ENCODE results near the gene PEX3. TPM values are rescaled to one million over a fixed set of nuclear protein-coding genes. Genes with fewer than 3 reads are reported as not detected.
A peak's percentile ranks its signal among the peaks of the same experiment; 100 is the strongest.

PEX3 gene
- polyA plus RNA-seq, 3 donors: 3.2 to 6.9 (median 5.2) TPM

DNA sequence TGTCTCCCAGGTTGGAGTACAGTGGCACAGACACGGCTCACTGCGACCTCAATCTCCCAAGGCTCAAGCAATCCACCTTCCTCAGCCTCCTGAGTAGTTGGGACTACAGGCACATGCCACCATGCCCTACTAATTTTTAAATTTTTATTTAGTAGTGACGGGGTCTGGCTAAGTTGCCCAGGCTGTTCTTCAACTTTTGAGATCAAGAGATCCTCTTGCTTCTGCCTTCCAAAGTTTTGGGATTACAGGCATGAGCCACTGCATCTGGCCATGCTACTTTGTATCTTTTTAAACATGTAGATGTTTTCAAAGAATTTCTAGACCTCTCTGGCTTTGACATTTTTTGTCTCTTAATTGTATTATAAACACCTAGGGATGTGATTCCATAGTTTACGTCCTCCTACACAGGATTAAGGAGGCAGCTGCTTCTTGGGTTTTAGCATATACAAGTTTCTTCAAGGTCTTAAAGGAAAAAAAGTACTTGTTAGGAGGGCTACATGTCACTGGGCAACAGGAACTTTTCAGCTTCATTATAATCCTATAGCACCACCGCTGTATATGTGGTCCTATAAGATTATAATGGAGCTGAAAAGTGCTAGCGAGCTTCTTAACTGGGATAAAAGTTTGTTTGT, 1.4 kb upstream of the PEX3 start:
- Mint-ChIP-seq H3K36me3 (peaks cover 0 to 2% of the 10 kb centered on the region in 2 donors), H3K4me3 (peak overlapping the region; percentile 97), H3K27me3 (ENCODE audit: low read depth in 3 of 3) (peaks cover 0 to 2% (median 0%) of the 10 kb centered on the region in 3 donors), H3K9me3 (no peaks in the 10 kb centered on the region), H3K4me1 (peaks cover 23% of the 10 kb centered on the region), H3K27ac (no peak overlapping the region)
- Histone ChIP-seq H4K20me1 (ENCODE audit: insufficient read depth, low read length) (no peaks in the 10 kb centered on the region), H3K4me2 (replicated peaks; ENCODE audit: extremely low read depth, low read length, poor library complexity, severe bottlenecking) (peak overlapping the region; percentile 94), H2AFZ (ENCODE audit: insufficient read depth, low read depth, low read length, poor library complexity, severe bottlenecking) (peak overlapping the region; percentile 91), H3K27ac (ENCODE audit: low read depth in 1 of 2, low read length in 2 of 2) (peak overlapping the region in 1 of 2 donors; percentile 85), H3K9ac (ENCODE audit: insufficient read depth, low read length, poor library complexity, severe bottlenecking) (peak overlapping the region; percentile 78), H3K36me3 (replicated peaks in 1 of 2; ENCODE audit: control insufficient read depth in 1 of 2, insufficient read depth in 2 of 2, low read length in 2 of 2) (no peaks in the 10 kb centered on the region), H3K9me3 (replicated peaks in 1 of 2; ENCODE audit: control insufficient read depth in 1 of 2, insufficient read depth in 1 of 2, low read length in 2 of 2) (no peaks in the 10 kb centered on the region), H3K4me3 (replicated peaks in 1 of 3; ENCODE audit: low read depth in 2 of 3, low read length in 3 of 3) (peak overlapping the region in 2 of 3 experiments; percentile 89 to 90), H3K79me2 (ENCODE audit: insufficient read depth, low read length) (peaks cover 11% of the 10 kb centered on the region), H3K4me1 (ENCODE audit: control insufficient read depth in 1 of 2, insufficient read depth in 2 of 2, low read length in 2 of 2) (peaks cover 14 to 16% of the 10 kb centered on the region in 2 donors), H3K27me3 (ENCODE audit: control insufficient read depth in 2 of 2, insufficient read depth in 2 of 2, low read length in 2 of 2) (no peaks in the 10 kb centered on the region)
- TF ChIP-seq, protein P1, sequence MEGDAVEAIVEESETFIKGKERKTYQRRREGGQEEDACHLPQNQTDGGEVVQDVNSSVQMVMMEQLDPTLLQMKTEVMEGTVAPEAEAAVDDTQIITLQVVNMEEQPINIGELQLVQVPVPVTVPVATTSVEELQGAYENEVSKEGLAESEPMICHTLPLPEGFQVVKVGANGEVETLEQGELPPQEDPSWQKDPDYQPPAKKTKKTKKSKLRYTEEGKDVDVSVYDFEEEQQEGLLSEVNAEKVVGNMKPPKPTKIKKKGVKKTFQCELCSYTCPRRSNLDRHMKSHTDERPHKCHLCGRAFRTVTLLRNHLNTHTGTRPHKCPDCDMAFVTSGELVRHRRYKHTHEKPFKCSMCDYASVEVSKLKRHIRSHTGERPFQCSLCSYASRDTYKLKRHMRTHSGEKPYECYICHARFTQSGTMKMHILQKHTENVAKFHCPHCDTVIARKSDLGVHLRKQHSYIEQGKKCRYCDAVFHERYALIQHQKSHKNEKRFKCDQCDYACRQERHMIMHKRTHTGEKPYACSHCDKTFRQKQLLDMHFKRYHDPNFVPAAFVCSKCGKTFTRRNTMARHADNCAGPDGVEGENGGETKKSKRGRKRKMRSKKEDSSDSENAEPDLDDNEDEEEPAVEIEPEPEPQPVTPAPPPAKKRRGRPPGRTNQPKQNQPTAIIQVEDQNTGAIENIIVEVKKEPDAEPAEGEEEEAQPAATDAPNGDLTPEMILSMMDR (IDR thresholded peaks at IDR 0.05): no peak
- DNase-seq: no peak
- WGBS (ENCODE audit: insufficient coverage): 100% methylated on average over 2 of the region's 6 CpGs
- intact Hi-C loops (cut with micrococcal nuclease): no loop called here

DNA sequence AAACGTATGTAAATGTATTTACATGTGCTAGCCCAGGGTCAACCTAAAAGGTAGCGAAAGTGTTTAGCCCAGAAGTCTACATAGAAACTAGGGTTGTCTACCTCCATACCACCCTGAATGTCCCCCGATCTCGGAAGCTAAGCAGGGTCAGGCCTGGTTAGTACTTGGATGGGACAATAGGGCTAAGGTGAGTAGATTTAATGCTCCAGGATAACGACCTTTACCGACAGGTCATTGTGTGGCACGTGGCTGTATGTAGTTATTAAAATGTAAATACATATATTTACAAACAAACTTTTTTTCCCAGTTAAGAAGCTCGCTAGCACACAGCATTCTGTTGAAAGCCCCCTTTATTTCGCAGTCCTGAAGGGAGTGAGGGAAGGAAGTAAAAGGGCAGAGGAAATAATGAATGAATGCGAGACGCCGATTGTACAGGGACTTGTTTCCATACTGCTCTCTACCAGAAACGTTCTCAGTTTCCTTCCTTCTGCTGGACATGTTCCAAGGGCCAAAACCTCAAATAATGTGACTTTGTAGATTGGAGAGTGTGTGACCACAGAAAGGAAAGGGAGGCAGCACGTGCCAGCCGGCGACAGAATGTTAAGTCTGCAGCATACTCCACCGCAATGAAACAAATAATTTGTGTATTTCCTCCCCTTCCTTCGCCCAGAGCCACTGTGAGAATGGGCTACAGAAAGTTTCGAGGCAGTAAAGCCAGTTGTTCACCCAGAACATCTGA, 722 bp upstream of the PEX3 start:
- Mint-ChIP-seq H3K36me3 (no peaks in the 10 kb centered on the region), H3K27me3 (ENCODE audit: low read depth in 3 of 3) (peaks cover 0 to 2% (median 0%) of the 10 kb centered on the region in 3 donors), H3K27ac (peak overlapping the region; percentile 88 to 96 (median 92)), H3K4me3 (peak overlapping the region; percentile 97), H3K9me3 (no peaks in the 10 kb centered on the region), H3K4me1 (peaks cover 23% of the 10 kb centered on the region)
- H2AFZ ChIP-seq (ENCODE audit: insufficient read depth, low read depth, low read length, poor library complexity, severe bottlenecking): peak overlapping the region; percentile 91
- H4K20me1 ChIP-seq (ENCODE audit: insufficient read depth, low read length): no peaks in the 10 kb centered on the region
- H3K4me3 ChIP-seq (replicated peaks in 1 of 3; ENCODE audit: low read depth in 2 of 3, low read length in 3 of 3): peak overlapping the region; percentile 52 to 90 (median 89)
- H3K36me3 ChIP-seq (replicated peaks in 1 of 2; ENCODE audit: control insufficient read depth in 1 of 2, insufficient read depth in 2 of 2, low read length in 2 of 2): no peaks in the 10 kb centered on the region
- H3K27ac ChIP-seq (ENCODE audit: low read depth in 1 of 2, low read length in 2 of 2): peak overlapping the region; percentile 75 to 85
- no peaks in the 10 kb centered on the region for H3K9me3 ChIP-seq (replicated peaks in 1 of 2; ENCODE audit: control insufficient read depth in 1 of 2, insufficient read depth in 1 of 2, low read length in 2 of 2)
- TF ChIP-seq, protein P1 (IDR thresholded peaks at IDR 0.05): no peak
- H3K79me2 ChIP-seq (ENCODE audit: insufficient read depth, low read length): peaks cover 11% of the 10 kb centered on the region
- no peaks in the 10 kb centered on the region for H3K27me3 ChIP-seq (ENCODE audit: control insufficient read depth in 2 of 2, insufficient read depth in 2 of 2, low read length in 2 of 2)
- H3K9ac ChIP-seq (ENCODE audit: insufficient read depth, low read length, poor library complexity, severe bottlenecking): peak overlapping the region; percentile 78
- H3K4me1 ChIP-seq (ENCODE audit: control insufficient read depth in 1 of 2, insufficient read depth in 2 of 2, low read length in 2 of 2): peaks cover 14 to 16% of the 10 kb centered on the region in 2 donors
- DNase-seq: peak; percentile 5 to 12 (median 10)
- intact Hi-C loops (cut with micrococcal nuclease): loop anchor here in 1 of 2 donors (10.0 kb wide), 1 partner anchor 65 kb away; the partner anchor contains the start of gene FUCA2
- H3K4me2 ChIP-seq (replicated peaks; ENCODE audit: extremely low read depth, low read length, poor library complexity, severe bottlenecking): peak overlapping the region; percentile 94
- 0% methylated on average over 1 of the region's 19 CpGs for WGBS (ENCODE audit: insufficient coverage)

Data from CD14-positive monocyte (primary cell).